H1 (cell line): ENCODE results near the gene EDEM1. TPM values are rescaled to one million over a fixed set of nuclear protein-coding genes. Genes with fewer than 3 reads are reported as not detected.

Source experiments
- JUN ChIP-seq: IDR thresholded peaks from 2 replicates; pipeline ENCODE4 v1.6.1; 2011; ENCODE audit warnings: low read depth, mild to moderate bottlenecking, improper control_type of control experiment, low read length
- MAX ChIP-seq: IDR thresholded peaks from 2 replicates; pipeline ENCODE4 v1.6.1; 2012; ENCODE audit warnings: inconsistent platforms
- polyA plus RNA-seq, 7 experiments: library from polyadenylated mRNA; depleted of rRNA in 3 of 7; stranded (reverse) in 5 of 7; unstranded in 2 of 7; fragments of >200 nt in 5 of 7; fragments of 200-250 nt in 2 of 7; gene quantifications; 1 replicate in 5 of 7; 2 replicates in 1 of 7; 4 replicates in 1 of 7; pipeline versions ENCODE4 v1.2.1 to v1.2.3, GENCODE V29; 2011 to 2013; ENCODE audit warnings: missing spikeins in 2 of 7, mixed read lengths in 2 of 7
- total RNA-seq: library from RNA; stranded (reverse); fragmentation: NEBNext Ultra II Directional; extraction: Animal tissue kit (Norgen Biotek cat#: 25700); gene quantifications from 2 replicates; pipeline ENCODE4 v1.2.1, GENCODE V29; 2021

The EDEM1 gene
- total and polyA plus RNA-seq, 2 of the 8 experiments (the other 6 are each of a cell fraction or from before 2014, with no cell fraction given): 4.8 to 16.4 TPM

GRCh38 chr3:5232570-5232969 is 45.1 kb downstream of the EDEM1 start (continued):
- TF ChIP-seq JUN (no peak), MAX (peak; percentile 57; the same call in 1 of the 2 replicates)
